NB4 (cell line): ENCODE measurements around the gene FNDC1.

Experiments
- POLR2A ChIP-seq: IDR thresholded peaks from 2 replicates; pipeline ENCODE4 v1.6.1; 2011; ENCODE audit warnings: mild to moderate bottlenecking; ENCODE audit not compliant: insufficient read length; ENCODE audit errors: extremely low read depth
- TF ChIP-seq, protein P1 (sequence below): IDR thresholded peaks from one replicate; pipeline ENCODE4 v1.5.1; 2012; ENCODE audit warnings: low read depth, low read length

DNA sequence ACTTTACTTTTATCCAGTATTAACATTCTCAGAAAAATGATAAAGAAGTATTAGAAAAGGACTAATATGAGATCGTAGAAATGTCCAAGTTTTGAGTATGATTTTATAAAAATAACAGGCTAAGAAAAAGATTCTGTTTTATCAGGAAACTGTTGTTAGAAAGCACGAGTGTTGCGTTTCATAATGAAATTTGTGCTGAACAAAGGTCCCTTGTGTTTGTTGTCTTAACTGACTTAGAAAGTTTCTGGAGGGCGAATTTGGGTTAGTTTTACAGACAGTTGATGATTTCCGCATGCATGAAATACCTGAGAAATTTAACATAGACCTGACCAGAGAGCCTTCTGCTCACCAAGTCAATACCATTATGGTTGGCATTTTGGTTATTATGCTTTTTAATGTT is 136.0 kb downstream of the FNDC1 start:
- no peak for TF ChIP-seq POLR2A
- TF ChIP-seq, protein P1, sequence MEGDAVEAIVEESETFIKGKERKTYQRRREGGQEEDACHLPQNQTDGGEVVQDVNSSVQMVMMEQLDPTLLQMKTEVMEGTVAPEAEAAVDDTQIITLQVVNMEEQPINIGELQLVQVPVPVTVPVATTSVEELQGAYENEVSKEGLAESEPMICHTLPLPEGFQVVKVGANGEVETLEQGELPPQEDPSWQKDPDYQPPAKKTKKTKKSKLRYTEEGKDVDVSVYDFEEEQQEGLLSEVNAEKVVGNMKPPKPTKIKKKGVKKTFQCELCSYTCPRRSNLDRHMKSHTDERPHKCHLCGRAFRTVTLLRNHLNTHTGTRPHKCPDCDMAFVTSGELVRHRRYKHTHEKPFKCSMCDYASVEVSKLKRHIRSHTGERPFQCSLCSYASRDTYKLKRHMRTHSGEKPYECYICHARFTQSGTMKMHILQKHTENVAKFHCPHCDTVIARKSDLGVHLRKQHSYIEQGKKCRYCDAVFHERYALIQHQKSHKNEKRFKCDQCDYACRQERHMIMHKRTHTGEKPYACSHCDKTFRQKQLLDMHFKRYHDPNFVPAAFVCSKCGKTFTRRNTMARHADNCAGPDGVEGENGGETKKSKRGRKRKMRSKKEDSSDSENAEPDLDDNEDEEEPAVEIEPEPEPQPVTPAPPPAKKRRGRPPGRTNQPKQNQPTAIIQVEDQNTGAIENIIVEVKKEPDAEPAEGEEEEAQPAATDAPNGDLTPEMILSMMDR: no peak
